GM23338 (cell line): Measurements from ENCODE around the gene SF1. TPM values are rescaled to one million over a fixed set of nuclear protein-coding genes. Genes with fewer than 3 reads are reported as not detected.

Source experiments
- ATAC-seq: fragments of 200-7000 bp; cut with Tn5 transposase; 3 replicates; pipeline ENCODE4 v1.9.1; 2020
- DNase-seq: peaks from one replicate; pipeline ENCODE4 v3.0.0-alpha.2; 2015; ENCODE audit warnings: low spot score
- H2AFZ ChIP-seq: fragments of 200-600 bp; sonication (generic); 2 replicates; pipeline ENCODE4 v1.8.0; 2016; ENCODE audit warnings: antibody characterized with exemption, mild to moderate bottlenecking, moderate library complexity
- H3F3A ChIP-seq: fragments of 200-600 bp; sonication (generic); replicated peaks from 2 replicates; pipeline ENCODE4 v1.8.0; 2017; ENCODE audit warnings: antibody characterized with exemption, mixed run types, low read depth
- H3K27ac ChIP-seq: fragments of 200-600 bp; sonication (generic); 2 replicates; pipeline ENCODE4 v1.6.1; 2016; ENCODE audit warnings: low read depth
- H3K27me3 ChIP-seq: fragments of 200-600 bp; sonication (generic); 2 replicates; pipeline ENCODE4 v1.8.0; 2016; ENCODE audit warnings: mild to moderate bottlenecking, mixed run types, moderate library complexity; ENCODE audit not compliant: insufficient read depth
- H3K36me3 ChIP-seq: fragments of 200-600 bp; sonication (generic); 2 replicates; pipeline ENCODE4 v1.8.0; 2016; ENCODE audit warnings: mild to moderate bottlenecking; ENCODE audit not compliant: insufficient read depth
- H3K4me1 ChIP-seq: fragments of 200-600 bp; sonication (generic); 2 replicates; pipeline ENCODE4 v1.8.0; 2016; ENCODE audit warnings: mild to moderate bottlenecking, moderate library complexity; ENCODE audit not compliant: insufficient read depth
- H3K4me2 ChIP-seq: fragments of 200-600 bp; sonication (generic); 2 replicates; pipeline ENCODE4 v1.7.1; 2017; ENCODE audit warnings: mixed run types
- H3K4me3 ChIP-seq: fragments of 200-600 bp; sonication (generic); 2 replicates; pipeline ENCODE4 v1.6.1; 2016; ENCODE audit warnings: mixed run types
- H3K79me2 ChIP-seq: fragments of 200-600 bp; sonication (generic); replicated peaks from 2 replicates; pipeline ENCODE4 v1.8.0; 2017; ENCODE audit warnings: mild to moderate bottlenecking; ENCODE audit not compliant: insufficient read depth
- H3K9me2 ChIP-seq: fragments of 200-600 bp; sonication (generic); 2 replicates; pipeline ENCODE4 v1.8.0; 2017; ENCODE audit not compliant: insufficient read depth
- H4K20me1 ChIP-seq: fragments of 200-600 bp; sonication (generic); replicated peaks from 2 replicates; pipeline ENCODE4 v1.8.0; 2017; ENCODE audit warnings: mild to moderate bottlenecking; ENCODE audit not compliant: insufficient read depth
- H3K27ac Mint-ChIP-seq: 2 replicates; pipeline ENCODE4 v1.8.0; 2020; ENCODE audit warnings: inconsistent platforms, mild to moderate bottlenecking, moderate library complexity, mixed read lengths
- H3K27me3 Mint-ChIP-seq: 3 replicates; pipeline ENCODE4 v1.8.0; 2022; ENCODE audit warnings: low read depth, mild to moderate bottlenecking, moderate library complexity, mixed read lengths, inconsistent platforms; ENCODE audit not compliant: insufficient read depth, poor library complexity
- H3K36me3 Mint-ChIP-seq: 3 replicates; pipeline ENCODE4 v1.8.0; 2021; ENCODE audit warnings: low read depth, mild to moderate bottlenecking, inconsistent platforms, moderate library complexity, mixed read lengths
- H3K4me1 Mint-ChIP-seq: 3 replicates; pipeline ENCODE4 v1.8.0; 2020; ENCODE audit warnings: mild to moderate bottlenecking, inconsistent platforms, mixed read lengths
- H3K4me3 Mint-ChIP-seq: 3 replicates; pipeline ENCODE4 v1.8.0; 2021; ENCODE audit warnings: moderate library complexity, mild to moderate bottlenecking, inconsistent platforms, mixed read lengths
- H3K9me3 Mint-ChIP-seq: 3 replicates; pipeline ENCODE4 v1.8.0; 2020; ENCODE audit warnings: moderate library complexity, mild to moderate bottlenecking, inconsistent platforms, mixed read lengths
- CREB1 ChIP-seq: fragments of 250-450 bp; sonication (Bioruptor Pico); IDR thresholded peaks from 2 replicates; pipeline ENCODE4 v1.5.0; 2020; ENCODE audit warnings: low read depth, mild to moderate bottlenecking, moderate library complexity
- CTCF ChIP-seq, 2 experiments: fragments of 200-600 bp in 1 of 2; sonication (generic) in 1 of 2; conservative IDR thresholded peaks; 2 replicates each; pipeline versions ENCODE4 v1.5.1 to v1.6.1; 2016 to 2017; ENCODE audit warnings: antibody characterized with exemption in 2 of 2, low read depth in 2 of 2, mild to moderate bottlenecking in 2 of 2, moderate library complexity in 1 of 2
- ETS1 ChIP-seq: IDR thresholded peaks from 2 replicates; pipeline ENCODE4 v1.6.1; 2016; ENCODE audit warnings: antibody characterized with exemption
- EZH2phosphoT487 ChIP-seq: fragments of 200-600 bp; sonication (generic); IDR thresholded peaks from one replicate; pipeline ENCODE4 v1.8.1; 2018; ENCODE audit warnings: antibody characterized with exemption; ENCODE audit not compliant: unreplicated experiment
- JUNB ChIP-seq: IDR thresholded peaks from one replicate; pipeline ENCODE4 v1.6.1; 2016; ENCODE audit warnings: antibody characterized with exemption; ENCODE audit not compliant: unreplicated experiment
- NANOG ChIP-seq: IDR thresholded peaks from 2 replicates; pipeline ENCODE4 v1.6.1; 2016; ENCODE audit warnings: antibody characterized with exemption, borderline replicate concordance
- ZNF331 ChIP-seq: fragments of 250-450 bp; sonication (Bioruptor Pico); IDR thresholded peaks from 2 replicates; pipeline ENCODE4 v1.5.0; 2020; ENCODE audit warnings: low read depth, mild to moderate bottlenecking, moderate library complexity
- polyA plus RNA-seq: library from polyadenylated mRNA; unstranded; fragments of >200 nt; fragmentation: Nextera tagmentation; extraction: Ambion mirVana; gene quantifications from 2 replicates; pipeline ENCODE4 v1.2.1, GENCODE V29; 2016
- total RNA-seq: library from RNA; depleted of rRNA; stranded (reverse); fragments of >200 nt; shearing (Covaris generic); gene quantifications from 2 replicates; pipeline ENCODE4 v1.2.3, GENCODE V29; 2014
- TF ChIP-seq, protein P1 (sequence below): IDR thresholded peaks from one replicate; pipeline ENCODE4 v1.6.1; 2018; ENCODE audit warnings: antibody characterized with exemption; ENCODE audit not compliant: unreplicated experiment
- TF ChIP-seq, protein P2 (sequence below): fragments of 250-450 bp; sonication (Bioruptor Pico); IDR thresholded peaks from 2 replicates; pipeline ENCODE4 v1.5.0; 2020; ENCODE audit warnings: mild to moderate bottlenecking, moderate library complexity

Gene SF1
- total and polyA plus RNA-seq, 2 experiments from 2014 or later, result 76.9 to 252 TPM

DNA sequence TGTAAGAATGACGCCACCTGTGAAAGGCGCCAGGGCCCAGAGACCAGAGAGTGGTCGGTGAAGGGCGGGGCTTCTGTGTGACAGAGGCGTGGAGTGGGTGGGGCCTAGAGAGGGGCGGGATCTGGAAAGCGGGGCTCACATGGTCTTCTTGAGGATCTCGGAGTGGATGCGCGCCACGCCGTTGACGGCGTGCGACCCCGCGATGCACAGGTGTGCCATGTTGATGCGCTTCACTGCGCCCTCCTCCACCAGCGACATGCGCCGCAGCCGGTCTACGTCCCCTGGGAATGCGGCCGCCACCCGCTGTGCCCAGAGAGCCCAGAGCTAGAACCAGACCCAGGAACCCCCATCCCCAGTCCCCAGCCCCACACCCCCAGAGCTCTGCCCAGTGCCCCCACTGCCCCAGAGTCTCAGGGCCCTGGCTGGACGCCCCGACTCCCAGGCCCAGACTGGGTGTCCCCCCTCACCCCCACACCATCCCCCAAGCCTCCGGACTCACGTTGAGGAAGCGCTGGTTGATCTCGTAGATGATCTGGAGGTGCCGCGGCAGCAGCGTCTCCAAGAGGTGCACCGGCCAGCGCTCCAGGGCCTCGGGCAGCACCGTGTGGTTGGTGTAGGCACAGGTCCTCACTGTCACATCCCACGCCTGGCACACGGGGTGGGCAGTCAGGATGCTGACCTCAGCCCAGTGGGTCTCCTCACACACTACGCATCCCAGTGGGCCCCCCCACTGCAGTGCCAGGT lies 24.8 kb downstream of the SF1 start:
- H3K4me1 Mint-ChIP-seq, result peaks cover 16% of the 10 kb centered on the region
- H3F3A ChIP-seq, result no peaks in the 10 kb centered on the region
- peaks cover 20% of the 10 kb centered on the region for H3K27me3 Mint-ChIP-seq
- no peaks in the 10 kb centered on the region for H3K27me3 ChIP-seq
- no peak overlapping the region for H3K4me3 ChIP-seq
- TF ChIP-seq ZNF331 (CRISPR knock-in tag) (no peak), EZH2phosphoT487 (no peak), NANOG (no peak), CREB1 (no peak), ETS1 (no peak)
- H4K20me1 ChIP-seq, result no peaks in the 10 kb centered on the region
- ATAC-seq (peak; percentile 73), DNase-seq (peak; percentile 76)
- H3K27ac ChIP-seq, result no peak overlapping the region
- no peaks in the 10 kb centered on the region for H3K9me2 ChIP-seq
- no peak overlapping the region for H2AFZ ChIP-seq
- no peaks in the 10 kb centered on the region for H3K36me3 ChIP-seq
- no peaks in the 10 kb centered on the region for H3K79me2 ChIP-seq
- no peak overlapping the region for H3K27ac Mint-ChIP-seq
- 0 out of 3 replicates have a peak, but pooled peaks cover 3% of the 10 kb centered on the region for H3K36me3 Mint-ChIP-seq
- no peaks in the 10 kb centered on the region for H3K9me3 Mint-ChIP-seq
- no peaks in the 10 kb centered on the region for H3K4me1 ChIP-seq
- H3K4me3 Mint-ChIP-seq, result no peak overlapping the region
- H3K4me2 ChIP-seq, result no peak overlapping the region

DNA sequence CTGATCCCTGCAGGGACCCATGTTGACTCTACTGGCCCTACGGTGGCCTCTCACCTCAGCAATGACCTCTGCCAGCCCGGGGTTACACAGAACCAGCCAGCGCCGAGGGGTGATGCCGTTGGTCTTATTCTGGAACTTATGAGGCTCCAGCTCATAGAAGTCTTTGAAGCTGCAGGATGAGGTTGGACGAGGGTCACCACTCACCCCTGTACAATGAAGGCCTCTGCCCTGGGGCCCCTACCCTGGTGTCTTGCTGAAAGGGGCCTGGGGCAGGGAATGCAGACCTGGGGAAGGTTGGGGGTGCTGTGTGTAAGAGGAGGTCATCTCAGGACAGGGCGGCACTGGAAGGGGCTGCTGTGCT lies 25.3 kb downstream of the SF1 start:
- ATAC-seq, result no peak
- H3K27ac ChIP-seq, result no peak overlapping the region
- no peak for DNase-seq
- TF ChIP-seq, protein P1, sequence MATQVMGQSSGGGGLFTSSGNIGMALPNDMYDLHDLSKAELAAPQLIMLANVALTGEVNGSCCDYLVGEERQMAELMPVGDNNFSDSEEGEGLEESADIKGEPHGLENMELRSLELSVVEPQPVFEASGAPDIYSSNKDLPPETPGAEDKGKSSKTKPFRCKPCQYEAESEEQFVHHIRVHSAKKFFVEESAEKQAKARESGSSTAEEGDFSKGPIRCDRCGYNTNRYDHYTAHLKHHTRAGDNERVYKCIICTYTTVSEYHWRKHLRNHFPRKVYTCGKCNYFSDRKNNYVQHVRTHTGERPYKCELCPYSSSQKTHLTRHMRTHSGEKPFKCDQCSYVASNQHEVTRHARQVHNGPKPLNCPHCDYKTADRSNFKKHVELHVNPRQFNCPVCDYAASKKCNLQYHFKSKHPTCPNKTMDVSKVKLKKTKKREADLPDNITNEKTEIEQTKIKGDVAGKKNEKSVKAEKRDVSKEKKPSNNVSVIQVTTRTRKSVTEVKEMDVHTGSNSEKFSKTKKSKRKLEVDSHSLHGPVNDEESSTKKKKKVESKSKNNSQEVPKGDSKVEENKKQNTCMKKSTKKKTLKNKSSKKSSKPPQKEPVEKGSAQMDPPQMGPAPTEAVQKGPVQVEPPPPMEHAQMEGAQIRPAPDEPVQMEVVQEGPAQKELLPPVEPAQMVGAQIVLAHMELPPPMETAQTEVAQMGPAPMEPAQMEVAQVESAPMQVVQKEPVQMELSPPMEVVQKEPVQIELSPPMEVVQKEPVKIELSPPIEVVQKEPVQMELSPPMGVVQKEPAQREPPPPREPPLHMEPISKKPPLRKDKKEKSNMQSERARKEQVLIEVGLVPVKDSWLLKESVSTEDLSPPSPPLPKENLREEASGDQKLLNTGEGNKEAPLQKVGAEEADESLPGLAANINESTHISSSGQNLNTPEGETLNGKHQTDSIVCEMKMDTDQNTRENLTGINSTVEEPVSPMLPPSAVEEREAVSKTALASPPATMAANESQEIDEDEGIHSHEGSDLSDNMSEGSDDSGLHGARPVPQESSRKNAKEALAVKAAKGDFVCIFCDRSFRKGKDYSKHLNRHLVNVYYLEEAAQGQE, result no peak
- TF ChIP-seq JUNB, result no peak
- no peak for TF ChIP-seq CTCF (conservative IDR thresholded peaks at IDR 0.05; ENCODE audit: low read depth in 2 of 2)
- TF ChIP-seq, protein P2, sequence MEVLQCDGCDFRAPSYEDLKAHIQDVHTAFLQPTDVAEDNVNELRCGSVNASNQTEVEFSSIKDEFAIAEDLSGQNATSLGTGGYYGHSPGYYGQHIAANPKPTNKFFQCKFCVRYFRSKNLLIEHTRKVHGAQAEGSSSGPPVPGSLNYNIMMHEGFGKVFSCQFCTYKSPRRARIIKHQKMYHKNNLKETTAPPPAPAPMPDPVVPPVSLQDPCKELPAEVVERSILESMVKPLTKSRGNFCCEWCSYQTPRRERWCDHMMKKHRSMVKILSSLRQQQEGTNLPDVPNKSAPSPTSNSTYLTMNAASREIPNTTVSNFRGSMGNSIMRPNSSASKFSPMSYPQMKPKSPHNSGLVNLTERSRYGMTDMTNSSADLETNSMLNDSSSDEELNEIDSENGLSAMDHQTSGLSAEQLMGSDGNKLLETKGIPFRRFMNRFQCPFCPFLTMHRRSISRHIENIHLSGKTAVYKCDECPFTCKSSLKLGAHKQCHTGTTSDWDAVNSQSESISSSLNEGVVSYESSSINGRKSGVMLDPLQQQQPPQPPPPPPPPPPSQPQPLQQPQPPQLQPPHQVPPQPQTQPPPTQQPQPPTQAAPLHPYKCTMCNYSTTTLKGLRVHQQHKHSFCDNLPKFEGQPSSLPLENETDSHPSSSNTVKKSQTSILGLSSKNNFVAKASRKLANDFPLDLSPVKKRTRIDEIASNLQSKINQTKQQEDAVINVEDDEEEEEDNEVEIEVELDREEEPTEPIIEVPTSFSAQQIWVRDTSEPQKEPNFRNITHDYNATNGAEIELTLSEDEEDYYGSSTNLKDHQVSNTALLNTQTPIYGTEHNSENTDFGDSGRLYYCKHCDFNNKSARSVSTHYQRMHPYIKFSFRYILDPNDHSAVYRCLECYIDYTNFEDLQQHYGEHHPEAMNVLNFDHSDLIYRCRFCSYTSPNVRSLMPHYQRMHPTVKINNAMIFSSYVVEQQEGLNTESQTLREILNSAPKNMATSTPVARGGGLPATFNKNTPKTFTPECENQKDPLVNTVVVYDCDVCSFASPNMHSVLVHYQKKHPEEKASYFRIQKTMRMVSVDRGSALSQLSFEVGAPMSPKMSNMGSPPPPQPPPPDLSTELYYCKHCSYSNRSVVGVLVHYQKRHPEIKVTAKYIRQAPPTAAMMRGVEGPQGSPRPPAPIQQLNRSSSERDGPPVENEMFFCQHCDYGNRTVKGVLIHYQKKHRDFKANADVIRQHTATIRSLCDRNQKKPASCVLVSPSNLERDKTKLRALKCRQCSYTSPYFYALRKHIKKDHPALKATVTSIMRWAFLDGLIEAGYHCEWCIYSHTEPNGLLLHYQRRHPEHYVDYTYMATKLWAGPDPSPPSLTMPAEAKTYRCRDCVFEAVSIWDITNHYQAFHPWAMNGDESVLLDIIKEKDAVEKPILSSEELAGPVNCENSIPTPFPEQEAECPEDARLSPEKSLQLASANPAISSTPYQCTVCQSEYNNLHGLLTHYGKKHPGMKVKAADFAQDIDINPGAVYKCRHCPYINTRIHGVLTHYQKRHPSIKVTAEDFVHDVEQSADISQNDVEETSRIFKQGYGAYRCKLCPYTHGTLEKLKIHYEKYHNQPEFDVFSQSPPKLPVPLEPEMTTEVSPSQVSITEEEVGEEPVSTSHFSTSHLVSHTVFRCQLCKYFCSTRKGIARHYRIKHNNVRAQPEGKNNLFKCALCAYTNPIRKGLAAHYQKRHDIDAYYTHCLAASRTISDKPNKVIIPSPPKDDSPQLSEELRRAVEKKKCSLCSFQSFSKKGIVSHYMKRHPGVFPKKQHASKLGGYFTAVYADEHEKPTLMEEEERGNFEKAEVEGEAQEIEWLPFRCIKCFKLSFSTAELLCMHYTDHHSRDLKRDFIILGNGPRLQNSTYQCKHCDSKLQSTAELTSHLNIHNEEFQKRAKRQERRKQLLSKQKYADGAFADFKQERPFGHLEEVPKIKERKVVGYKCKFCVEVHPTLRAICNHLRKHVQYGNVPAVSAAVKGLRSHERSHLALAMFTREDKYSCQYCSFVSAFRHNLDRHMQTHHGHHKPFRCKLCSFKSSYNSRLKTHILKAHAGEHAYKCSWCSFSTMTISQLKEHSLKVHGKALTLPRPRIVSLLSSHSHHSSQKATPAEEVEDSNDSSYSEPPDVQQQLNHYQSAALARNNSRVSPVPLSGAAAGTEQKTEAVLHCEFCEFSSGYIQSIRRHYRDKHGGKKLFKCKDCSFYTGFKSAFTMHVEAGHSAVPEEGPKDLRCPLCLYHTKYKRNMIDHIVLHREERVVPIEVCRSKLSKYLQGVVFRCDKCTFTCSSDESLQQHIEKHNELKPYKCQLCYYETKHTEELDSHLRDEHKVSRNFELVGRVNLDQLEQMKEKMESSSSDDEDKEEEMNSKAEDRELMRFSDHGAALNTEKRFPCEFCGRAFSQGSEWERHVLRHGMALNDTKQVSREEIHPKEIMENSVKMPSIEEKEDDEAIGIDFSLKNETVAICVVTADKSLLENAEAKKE, result no peak

More for the DNA sequence above, 25.3 kb downstream of the SF1 start:
- H3K9me3 Mint-ChIP-seq, result no peaks in the 10 kb centered on the region
- peaks cover 14% of the 10 kb centered on the region for H3K4me1 Mint-ChIP-seq
- H3K4me3 Mint-ChIP-seq, result no peak overlapping the region
- no peaks in the 10 kb centered on the region for H3K4me1 ChIP-seq
- no peak overlapping the region for H2AFZ ChIP-seq
- H3K4me2 ChIP-seq, result no peak overlapping the region
- no peaks in the 10 kb centered on the region for H3K27me3 ChIP-seq
- H3K9me2 ChIP-seq, result no peaks in the 10 kb centered on the region
- no peak overlapping the region for H3K4me3 ChIP-seq
- H3F3A ChIP-seq, result no peaks in the 10 kb centered on the region
- no peaks in the 10 kb centered on the region for H3K36me3 ChIP-seq
- no peaks in the 10 kb centered on the region for H3K79me2 ChIP-seq
- H3K27me3 Mint-ChIP-seq, result peaks cover 19% of the 10 kb centered on the region
- no peak overlapping the region for H3K27ac Mint-ChIP-seq
- H3K36me3 Mint-ChIP-seq, result 0 out of 3 replicates have a peak, but pooled peaks cover 3% of the 10 kb centered on the region
- H4K20me1 ChIP-seq, result no peaks in the 10 kb centered on the region
